ENCODE measurements around the gene CACNA1S. TPM values are rescaled to one million over a fixed set of nuclear protein-coding genes. Genes with fewer than 3 reads are reported as not detected.

CACNA1S gene
- total and polyA plus RNA-seq, 2 experiments from 2014 or later = not detected

GRCh38 chr1:201127755-201128455 is 15.7 kb upstream of the CACNA1S start:
- Histone ChIP-seq H3K79me2 (no peaks in the 10 kb centered on the region), H3K27me3 (peaks cover 9% of the 10 kb centered on the region), H2AFZ (no peak overlapping the region), H3K36me3 (replicated peaks; ENCODE audit: insufficient read depth, low read depth) (no peaks in the 10 kb centered on the region), H4K20me1 (ENCODE audit: insufficient read depth, poor library complexity, severe bottlenecking) (no peaks in the 10 kb centered on the region), H3K4me3 (no peak overlapping the region), H3K4me1 (ENCODE audit: insufficient read depth) (no peaks in the 10 kb centered on the region), H3K4me2 (no peak overlapping the region), H3K9me3 (ENCODE audit: low read depth) (no peaks in the 10 kb centered on the region), H3K27ac (no peak overlapping the region), H3K9me2 (replicated peaks; ENCODE audit: insufficient read depth) (no peaks in the 10 kb centered on the region)
- WGBS (ENCODE audit: low lambda C conversion rate, missing lambda C conversion rate) = 93% methylated on average over 16 of the region's 17 CpGs
- TF ChIP-seq EZH2phosphoT487 (IDR thresholded peaks at IDR 0.05; ENCODE audit: low read depth, severe bottlenecking, unreplicated experiment) (no peak), CTCF (IDR thresholded peaks at IDR 0.05; ENCODE audit: poor library complexity) (no peak), EZH2 (IDR thresholded peaks at IDR 0.05; ENCODE audit: borderline replicate concordance) (no peak)
- DNase-seq (ENCODE audit: low spot score) = no peak

- Histone ChIP-seq H4K20me1 (ENCODE audit: insufficient read depth, poor library complexity, severe bottlenecking) (no peaks in the 10 kb centered on the region), H3K79me2 (no peaks in the 10 kb centered on the region), H3K27ac (no peak within 1 kb of the TSS), H3K4me3 (no peak within 1 kb of the TSS), H3K4me1 (ENCODE audit: insufficient read depth) (no peaks in the 10 kb centered on the region), H3K36me3 (replicated peaks; ENCODE audit: insufficient read depth, low read depth) (no peaks in the 10 kb centered on the region), H3K9me3 (ENCODE audit: low read depth) (no peaks in the 10 kb centered on the region), H2AFZ (no peak within 1 kb of the TSS), H3K4me2 (no peak within 1 kb of the TSS), H3K27me3 (peaks cover 10% of the 10 kb centered on the region), H3K9me2 (replicated peaks; ENCODE audit: insufficient read depth) (no peaks in the 10 kb centered on the region)
- WGBS (ENCODE audit: low lambda C conversion rate, missing lambda C conversion rate) = 51% methylated on average over 18 of the region's 24 CpGs
- TF ChIP-seq EZH2phosphoT487 (IDR thresholded peaks at IDR 0.05; ENCODE audit: low read depth, severe bottlenecking, unreplicated experiment) (no peak), EZH2 (IDR thresholded peaks at IDR 0.05; ENCODE audit: borderline replicate concordance) (no peak), CTCF (IDR thresholded peaks at IDR 0.05; ENCODE audit: poor library complexity) (no peak)
- peak; percentile 56 for DNase-seq (ENCODE audit: low spot score)
Observed at GRCh38 chr1:201126832-201127754, 14.9 kb upstream of the CACNA1S start, which contains the start of gene ASCL5. Gene ASCL5, minus strand, starts transcription at chr1:201127184. Its CDS starts 11,812 bp downstream, at chr1:201115372.

GRCh38 chr1:201126463-201126831 is 14.2 kb upstream of the CACNA1S start:
- no peaks in the 10 kb centered on the region for H3K9me3 ChIP-seq (ENCODE audit: low read depth)
- H3K36me3 ChIP-seq (replicated peaks; ENCODE audit: insufficient read depth, low read depth) = no peaks in the 10 kb centered on the region
- no peak for TF ChIP-seq EZH2phosphoT487 (IDR thresholded peaks at IDR 0.05; ENCODE audit: low read depth, severe bottlenecking, unreplicated experiment)
- TF ChIP-seq EZH2 (IDR thresholded peaks at IDR 0.05; ENCODE audit: borderline replicate concordance) = no peak
- TF ChIP-seq CTCF (IDR thresholded peaks at IDR 0.05; ENCODE audit: poor library complexity) = no peak
- H3K4me3 ChIP-seq = no peak overlapping the region
- no peak overlapping the region for H3K27ac ChIP-seq
- WGBS (ENCODE audit: low lambda C conversion rate, missing lambda C conversion rate) = 61% methylated on average over 3 of the region's 3 CpGs
- no peaks in the 10 kb centered on the region for H3K79me2 ChIP-seq
- H3K4me2 ChIP-seq = no peak overlapping the region
- H3K9me2 ChIP-seq (replicated peaks; ENCODE audit: insufficient read depth) = no peaks in the 10 kb centered on the region
- H3K4me1 ChIP-seq (ENCODE audit: insufficient read depth) = no peaks in the 10 kb centered on the region
- no peak overlapping the region for H2AFZ ChIP-seq
- no peaks in the 10 kb centered on the region for H4K20me1 ChIP-seq (ENCODE audit: insufficient read depth, poor library complexity, severe bottlenecking)
- no peak for DNase-seq (ENCODE audit: low spot score)
- peaks cover 10% of the 10 kb centered on the region for H3K27me3 ChIP-seq

Measured in hepatocyte (in vitro differentiated cells).